ENCODE data around the gene SH3D21. TPM values are rescaled to one million over a fixed set of nuclear protein-coding genes. Genes with fewer than 3 reads are reported as not detected.

The SH3D21 gene
- total RNA-seq, 1 experiment from 2014 or later = 3.3 TPM

- Mint-ChIP-seq H3K9me3 (ENCODE audit: unreplicated experiment) (no peaks in the 10 kb centered on the region), H3K27ac (ENCODE audit: low read depth, unreplicated experiment) (no peak within 1 kb of the TSS), H3K27me3 (ENCODE audit: insufficient read depth, unreplicated experiment) (no peaks in the 10 kb centered on the region), H3K4me3 (ENCODE audit: unreplicated experiment) (peak within 1 kb of the TSS; percentile 19), H3K36me3 (ENCODE audit: insufficient read depth, unreplicated experiment) (peaks cover 6% of the 10 kb centered on the region), H3K4me1 (ENCODE audit: insufficient read depth, unreplicated experiment) (peaks cover 23% of the 10 kb centered on the region)
- ChIA-PET CTCF (interaction anchor here (0.5 to 1.9 kb wide), 5 partner anchors 45 to 236 kb away, joined by 3 to 16 read pairs (median 3); no protein-coding TSS in a partner anchor), POLR2A (interaction anchor here (0.5 to 1.7 kb wide), 4 partner anchors 17 to 175 kb away, joined by 4 to 12 read pairs (median 6); partner anchors contain the start of genes SH3D21 and TRAPPC3)
- intact Hi-C loops (cut with micrococcal nuclease) = loop anchor here (10.0 kb wide), 1 partner anchor 1391 kb away; no protein-coding TSS in a partner anchor
- no TSS peak for BruUV-seq (replicated peaks)
- TF ChIP-seq CTCF (IDR thresholded peaks at IDR 0.05; ENCODE audit: unreplicated experiment) = no peak
- DNase-seq (ENCODE audit: unreplicated experiment) = peak; percentile 50
Observed at GRCh38 chr1:36323636-36324352, 17.6 kb downstream of the SH3D21 start, which contains the start of gene EVA1B. Gene EVA1B, minus strand, starts transcription at chr1:36323645. Its CDS starts 608 bp downstream, at chr1:36323037.

GRCh38 chr1:36324353-36324703, 18.2 kb downstream of the SH3D21 start:
- intact Hi-C loops (cut with micrococcal nuclease) = loop anchor here (10.0 kb wide), 1 partner anchor 1390 kb away; no protein-coding TSS in a partner anchor
- no peak for TF ChIP-seq CTCF (IDR thresholded peaks at IDR 0.05; ENCODE audit: unreplicated experiment)
- Mint-ChIP-seq H3K4me3 (ENCODE audit: unreplicated experiment) (no peak overlapping the region), H3K27me3 (ENCODE audit: insufficient read depth, unreplicated experiment) (no peaks in the 10 kb centered on the region), H3K9me3 (ENCODE audit: unreplicated experiment) (no peaks in the 10 kb centered on the region), H3K36me3 (ENCODE audit: insufficient read depth, unreplicated experiment) (peaks cover 6% of the 10 kb centered on the region), H3K4me1 (ENCODE audit: insufficient read depth, unreplicated experiment) (peaks cover 24% of the 10 kb centered on the region), H3K27ac (ENCODE audit: low read depth, unreplicated experiment) (no peak overlapping the region)
- no TSS peak for BruUV-seq (replicated peaks)
- CTCF ChIA-PET = interaction anchor here (0.5 to 1.9 kb wide), 5 partner anchors 44 to 237 kb away, joined by 3 to 16 read pairs (median 3); no protein-coding TSS in a partner anchor
- POLR2A ChIA-PET = interaction anchor here (1.1 to 1.7 kb wide), 2 partner anchors 17 to 175 kb away, joined by 4 to 12 read pairs; partner anchors contain the start of genes SH3D21 and TRAPPC3
- DNase-seq (ENCODE audit: unreplicated experiment) = no peak

GRCh38 chr1:36326499-36326898, 20.3 kb downstream of the SH3D21 start:
- TF ChIP-seq CTCF (IDR thresholded peaks at IDR 0.05; ENCODE audit: unreplicated experiment) = no peak
- peak; percentile 13 for DNase-seq (ENCODE audit: unreplicated experiment)
- Mint-ChIP-seq H3K27me3 (ENCODE audit: insufficient read depth, unreplicated experiment) (no peaks in the 10 kb centered on the region), H3K27ac (ENCODE audit: low read depth, unreplicated experiment) (no peak overlapping the region), H3K9me3 (ENCODE audit: unreplicated experiment) (no peaks in the 10 kb centered on the region), H3K4me1 (ENCODE audit: insufficient read depth, unreplicated experiment) (peaks cover 24% of the 10 kb centered on the region), H3K36me3 (ENCODE audit: insufficient read depth, unreplicated experiment) (peaks cover 12% of the 10 kb centered on the region), H3K4me3 (ENCODE audit: unreplicated experiment) (no peak overlapping the region)
- intact Hi-C loops (cut with micrococcal nuclease) = loop anchor here (10.0 kb wide), 1 partner anchor 1388 kb away; no protein-coding TSS in a partner anchor
- ChIA-PET CTCF (interaction anchor here (0.6 to 1.4 kb wide), 2 partner anchors 26 to 64 kb away, joined by 4 read pairs; no protein-coding TSS in a partner anchor), POLR2A (interaction anchor here (0.6 kb wide), 1 partner anchor 1146 kb away, joined by 3 read pairs; no protein-coding TSS in a partner anchor)
- no TSS peak for BruUV-seq (replicated peaks)

GRCh38 chr1:36327421-36328087, 21.4 kb downstream of the SH3D21 start:
- Mint-ChIP-seq H3K27ac (ENCODE audit: low read depth, unreplicated experiment) (peak overlapping the region; percentile 7), H3K36me3 (ENCODE audit: insufficient read depth, unreplicated experiment) (peaks cover 15% of the 10 kb centered on the region), H3K4me1 (ENCODE audit: insufficient read depth, unreplicated experiment) (peaks cover 24% of the 10 kb centered on the region), H3K9me3 (ENCODE audit: unreplicated experiment) (no peaks in the 10 kb centered on the region), H3K27me3 (ENCODE audit: insufficient read depth, unreplicated experiment) (no peaks in the 10 kb centered on the region), H3K4me3 (ENCODE audit: unreplicated experiment) (no peak overlapping the region)
- BruUV-seq (replicated peaks) = no TSS peak
- ChIA-PET POLR2A (interaction anchor here (0.6 kb wide), 1 partner anchor 20 kb away, joined by 5 read pairs; no protein-coding TSS in a partner anchor), CTCF (interaction anchor here (0.5 to 1.4 kb wide), 3 partner anchors 28 to 954 kb away, joined by 3 to 4 read pairs (median 3); no protein-coding TSS in a partner anchor)
- intact Hi-C loops (cut with micrococcal nuclease) = loop anchor here (10.0 kb wide), 1 partner anchor 1387 kb away; no protein-coding TSS in a partner anchor
- peak; percentile 55 for DNase-seq (ENCODE audit: unreplicated experiment)
- no peak for TF ChIP-seq CTCF (IDR thresholded peaks at IDR 0.05; ENCODE audit: unreplicated experiment)

Measured in MCF 10A (cell line).